ENCODE measurements around the gene AP5Z1.

- TF ChIP-seq CTCF (conservative IDR thresholded peaks at IDR 0.05 in 1 of 2, IDR thresholded peaks at IDR 0.05 in 1 of 2; ENCODE audit: extremely low read depth in 1 of 2, insufficient read depth in 1 of 2, low read depth in 1 of 2, low read length in 2 of 2), result no peak
- TF ChIP-seq EZH2 (IDR thresholded peaks at IDR 0.05; ENCODE audit: borderline replicate concordance, low read length), result no peak
Observed at GRCh38 chr7:4787947-4788626, 12.7 kb downstream of the AP5Z1 start.
